B cell (primary cell): ENCODE results near the gene MYMK.

Experiments used
- CTCF ChIP-seq: fragments of 200-600 bp; IDR thresholded peaks from one replicate; pipeline ENCODE4 v1.8.0; 2022; ENCODE audit warnings: antibody characterized with exemption, mild to moderate bottlenecking
- EZH2 ChIP-seq: IDR thresholded peaks from 2 replicates; pipeline ENCODE4 v1.6.1; 2012; ENCODE audit warnings: borderline replicate concordance, low read depth, mild to moderate bottlenecking, moderate library complexity, low read length; ENCODE audit not compliant: insufficient read depth, poor library complexity, severe bottlenecking

DNA sequence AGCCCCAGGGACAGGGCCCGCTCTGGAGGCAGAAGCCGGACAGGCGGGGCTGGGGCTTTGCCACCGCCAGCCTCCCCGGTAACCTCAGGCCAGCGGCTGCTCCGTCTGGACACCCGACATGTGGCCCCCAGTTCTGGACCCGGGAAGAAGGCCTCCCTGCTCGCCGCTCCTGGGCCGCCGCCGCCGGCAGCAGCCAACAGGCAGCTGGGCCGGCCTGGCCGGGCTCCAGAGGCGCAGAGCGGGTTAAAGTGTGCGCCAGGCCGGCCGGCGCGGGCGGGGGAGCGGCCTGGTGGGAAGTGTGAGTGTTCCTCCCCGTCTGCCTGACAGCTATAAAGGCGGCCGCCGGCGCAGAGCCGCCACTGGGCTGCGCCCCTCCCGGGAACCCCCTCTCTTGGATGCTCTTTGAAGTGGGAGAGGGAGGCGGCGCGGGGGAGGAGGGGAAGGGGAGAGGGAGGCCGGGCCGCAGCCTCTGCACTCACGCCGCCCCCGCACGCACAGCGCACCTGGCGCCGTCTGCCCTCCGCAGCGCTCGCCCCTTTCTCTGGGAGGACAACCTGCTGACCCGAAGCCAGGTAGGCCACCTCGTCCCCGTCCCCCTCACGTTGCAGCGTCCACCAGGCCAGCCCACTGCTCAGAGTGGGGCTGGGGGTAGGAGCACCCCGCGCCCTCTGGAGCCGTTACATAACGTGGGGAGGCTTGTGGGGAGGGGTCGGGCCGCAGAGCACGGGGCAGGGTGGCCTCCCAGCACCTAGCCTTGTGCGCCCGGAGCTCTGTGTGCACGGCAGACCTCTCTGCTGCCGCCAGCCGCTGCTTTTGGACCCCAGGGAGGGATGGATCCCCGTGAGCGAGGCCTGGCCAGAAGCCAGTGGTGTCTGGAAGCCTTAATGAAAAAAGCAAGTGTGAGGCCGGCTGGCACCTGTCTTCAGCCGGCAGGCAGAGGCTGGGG lies 9.9 kb upstream of the MYMK start, which contains the start of gene ADAMTSL2:
- TF ChIP-seq CTCF (no peak), EZH2 (no peak)
